Measurements from ENCODE around the gene DNM1L.

DNM1L gene

GRCh38 chr12:32651956-32652210, 27.2 kb upstream of the DNM1L start:
- DNase-seq (ENCODE audit: low read depth in 1 of 2, low spot score in 1 of 2): no peak
- TF ChIP-seq POLR2AphosphoS5 (IDR thresholded peaks at IDR 0.05; ENCODE audit: low read depth): no peak
- TF ChIP-seq CTCF (IDR thresholded peaks at IDR 0.05; ENCODE audit: insufficient read depth, low read length): no peak
- no peak for TF ChIP-seq GABPA (IDR thresholded peaks at IDR 0.05; ENCODE audit: low read depth)
- TF ChIP-seq SPI1 (IDR thresholded peaks at IDR 0.05; ENCODE audit: borderline replicate concordance, low read depth): no peak
- TF ChIP-seq, protein P1, sequence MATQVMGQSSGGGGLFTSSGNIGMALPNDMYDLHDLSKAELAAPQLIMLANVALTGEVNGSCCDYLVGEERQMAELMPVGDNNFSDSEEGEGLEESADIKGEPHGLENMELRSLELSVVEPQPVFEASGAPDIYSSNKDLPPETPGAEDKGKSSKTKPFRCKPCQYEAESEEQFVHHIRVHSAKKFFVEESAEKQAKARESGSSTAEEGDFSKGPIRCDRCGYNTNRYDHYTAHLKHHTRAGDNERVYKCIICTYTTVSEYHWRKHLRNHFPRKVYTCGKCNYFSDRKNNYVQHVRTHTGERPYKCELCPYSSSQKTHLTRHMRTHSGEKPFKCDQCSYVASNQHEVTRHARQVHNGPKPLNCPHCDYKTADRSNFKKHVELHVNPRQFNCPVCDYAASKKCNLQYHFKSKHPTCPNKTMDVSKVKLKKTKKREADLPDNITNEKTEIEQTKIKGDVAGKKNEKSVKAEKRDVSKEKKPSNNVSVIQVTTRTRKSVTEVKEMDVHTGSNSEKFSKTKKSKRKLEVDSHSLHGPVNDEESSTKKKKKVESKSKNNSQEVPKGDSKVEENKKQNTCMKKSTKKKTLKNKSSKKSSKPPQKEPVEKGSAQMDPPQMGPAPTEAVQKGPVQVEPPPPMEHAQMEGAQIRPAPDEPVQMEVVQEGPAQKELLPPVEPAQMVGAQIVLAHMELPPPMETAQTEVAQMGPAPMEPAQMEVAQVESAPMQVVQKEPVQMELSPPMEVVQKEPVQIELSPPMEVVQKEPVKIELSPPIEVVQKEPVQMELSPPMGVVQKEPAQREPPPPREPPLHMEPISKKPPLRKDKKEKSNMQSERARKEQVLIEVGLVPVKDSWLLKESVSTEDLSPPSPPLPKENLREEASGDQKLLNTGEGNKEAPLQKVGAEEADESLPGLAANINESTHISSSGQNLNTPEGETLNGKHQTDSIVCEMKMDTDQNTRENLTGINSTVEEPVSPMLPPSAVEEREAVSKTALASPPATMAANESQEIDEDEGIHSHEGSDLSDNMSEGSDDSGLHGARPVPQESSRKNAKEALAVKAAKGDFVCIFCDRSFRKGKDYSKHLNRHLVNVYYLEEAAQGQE (IDR thresholded peaks at IDR 0.05; ENCODE audit: insufficient replicate concordance, low read depth): no peak
- Histone ChIP-seq H3K27ac (replicated peaks) (no peak overlapping the region), H3K4me3 (replicated peaks; ENCODE audit: insufficient read depth, low read length) (no peak overlapping the region), H3K27me3 (ENCODE audit: insufficient read depth, poor library complexity, severe bottlenecking) (no peaks in the 10 kb centered on the region)

- no peak for DNase-seq (ENCODE audit: low read depth in 1 of 2, low spot score in 1 of 2)
- H3K27ac ChIP-seq (replicated peaks): no peak overlapping the region
- TF ChIP-seq GABPA (IDR thresholded peaks at IDR 0.05; ENCODE audit: low read depth) (no peak), SPI1 (IDR thresholded peaks at IDR 0.05; ENCODE audit: borderline replicate concordance, low read depth) (no peak), POLR2AphosphoS5 (IDR thresholded peaks at IDR 0.05; ENCODE audit: low read depth) (no peak), CTCF (IDR thresholded peaks at IDR 0.05; ENCODE audit: insufficient read depth, low read length) (no peak)
- TF ChIP-seq, protein P1 (IDR thresholded peaks at IDR 0.05; ENCODE audit: insufficient replicate concordance, low read depth): no peak
- H3K27me3 ChIP-seq (ENCODE audit: insufficient read depth, poor library complexity, severe bottlenecking): no peaks in the 10 kb centered on the region
- no peak overlapping the region for H3K4me3 ChIP-seq (replicated peaks; ENCODE audit: insufficient read depth, low read length)
Observed at GRCh38 chr12:32659908-32660440, 19.1 kb upstream of the DNM1L start.

DNA sequence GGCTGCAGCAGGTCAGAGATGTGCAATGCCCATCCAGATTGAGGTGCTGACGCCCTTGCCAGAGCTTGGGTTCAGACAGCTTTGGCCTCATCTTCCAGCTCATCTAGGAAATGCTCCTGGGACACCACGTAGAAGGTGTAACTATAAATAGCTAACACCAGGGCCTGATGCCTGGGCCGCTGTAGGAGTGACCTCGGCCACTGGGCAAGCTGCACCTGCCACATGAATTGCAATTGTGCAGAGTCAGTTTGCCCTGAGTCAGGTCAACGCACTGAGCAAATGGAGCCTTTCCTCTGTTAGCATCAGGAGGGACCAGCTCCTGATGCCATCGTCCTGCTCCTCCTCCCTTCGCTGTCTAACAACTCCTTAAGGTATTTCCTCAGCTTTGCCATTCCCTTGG, 17.4 kb upstream of the DNM1L start:
- Histone ChIP-seq H3K4me3 (replicated peaks; ENCODE audit: insufficient read depth, low read length) (no peak overlapping the region), H3K27me3 (ENCODE audit: insufficient read depth, poor library complexity, severe bottlenecking) (no peaks in the 10 kb centered on the region), H3K27ac (replicated peaks) (no peak overlapping the region)
- DNase-seq (ENCODE audit: low read depth in 1 of 2, low spot score in 1 of 2): no peak
- TF ChIP-seq, protein P1 (IDR thresholded peaks at IDR 0.05; ENCODE audit: insufficient replicate concordance, low read depth): no peak
- TF ChIP-seq GABPA (IDR thresholded peaks at IDR 0.05; ENCODE audit: low read depth): no peak
- no peak for TF ChIP-seq SPI1 (IDR thresholded peaks at IDR 0.05; ENCODE audit: borderline replicate concordance, low read depth)
- no peak for TF ChIP-seq CTCF (IDR thresholded peaks at IDR 0.05; ENCODE audit: insufficient read depth, low read length)
- no peak for TF ChIP-seq POLR2AphosphoS5 (IDR thresholded peaks at IDR 0.05; ENCODE audit: low read depth)
